Measurements from ENCODE around the gene ATP1B3. TPM values are rescaled to one million over a fixed set of nuclear protein-coding genes. Genes with fewer than 3 reads are reported as not detected.
"Not testable (repeated sequence)": the region's sequence is repeated elsewhere in the genome, so short reads cannot be mapped to it uniquely, and the experiment has no call there.

The ATP1B3 gene
- total RNA-seq, 1 experiment from 2014 or later, result 119 TPM

DNA sequence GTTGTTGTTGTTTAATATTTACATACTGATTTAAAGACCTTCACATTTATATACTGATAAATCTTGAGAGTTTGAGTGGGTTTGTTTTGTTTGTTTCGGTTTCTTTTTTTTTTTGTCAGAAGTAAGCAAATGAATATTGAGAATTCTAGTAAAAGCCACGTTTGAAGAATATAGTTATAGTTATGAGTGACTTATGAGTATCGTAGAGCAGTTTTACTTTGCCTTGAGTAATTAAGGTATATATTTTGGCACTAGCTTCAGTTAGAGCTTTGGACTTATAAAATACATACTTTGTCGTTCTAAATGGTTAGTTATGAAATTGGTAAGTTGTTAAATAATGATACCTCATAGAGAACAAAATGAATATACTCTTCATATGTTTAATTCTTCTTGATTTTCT, 27.8 kb downstream of the ATP1B3 start:
- DNase-seq (ENCODE audit: low read depth), result no peak

DNA sequence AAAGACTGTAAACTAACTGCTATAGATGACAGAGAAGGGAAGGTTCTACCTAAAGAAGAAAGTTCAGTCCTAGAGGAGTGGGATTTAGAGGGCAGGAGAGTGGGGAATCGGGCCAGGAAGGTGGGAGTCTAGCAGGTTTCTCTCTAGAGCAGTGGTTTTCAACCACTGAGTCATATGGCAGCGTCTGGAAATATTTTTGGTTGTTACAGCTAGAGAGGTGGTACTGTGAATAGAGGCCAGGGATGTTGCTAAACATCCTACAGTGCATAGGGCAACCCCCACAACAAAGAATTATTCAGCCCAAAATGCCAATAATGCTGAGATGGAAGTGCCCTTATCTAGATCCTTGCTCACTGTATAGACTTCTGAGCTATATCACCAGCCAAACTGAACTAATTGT, 28.7 kb downstream of the ATP1B3 start:
- no peak for DNase-seq (ENCODE audit: low read depth)

DNA sequence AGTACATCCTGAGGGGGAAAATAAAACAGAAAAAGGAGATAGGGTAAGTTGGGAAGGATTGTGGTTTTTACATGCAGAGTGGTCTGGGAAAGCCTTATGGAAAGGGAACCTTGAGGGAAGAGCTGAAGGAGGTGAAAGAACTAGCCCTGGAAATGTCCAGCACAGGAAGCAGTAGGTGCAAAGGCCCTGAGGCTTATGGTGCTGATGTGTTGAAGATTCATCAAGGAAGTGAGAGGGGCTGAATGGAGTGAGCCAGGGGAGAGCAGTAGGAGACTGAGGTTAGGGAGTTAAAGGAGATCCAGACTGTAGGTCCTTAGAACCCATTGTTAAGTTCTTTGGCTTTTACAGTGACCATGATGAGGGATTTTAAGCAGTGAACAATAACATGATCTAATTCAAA, 33.0 kb downstream of the ATP1B3 start:
- no peak for DNase-seq (ENCODE audit: low read depth)

DNA sequence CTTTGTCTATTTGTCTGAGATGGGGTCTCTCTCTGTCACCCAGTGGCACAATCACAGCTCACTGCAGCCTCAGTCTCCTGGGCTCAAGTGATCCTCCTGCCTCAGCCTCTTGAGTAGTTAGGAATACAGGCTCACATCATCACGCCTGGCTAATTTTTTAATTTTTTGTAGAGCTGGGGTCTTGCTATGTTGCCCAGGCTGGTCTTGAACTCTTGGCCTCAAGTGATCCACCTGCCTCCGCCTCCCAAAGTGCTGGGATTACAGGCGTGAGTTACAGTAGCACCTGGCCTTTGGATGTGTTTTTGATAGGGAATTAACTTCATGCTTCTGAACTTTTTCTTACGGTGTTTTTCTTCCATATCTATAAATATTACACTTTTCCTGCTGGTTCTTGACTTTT, 33.5 kb downstream of the ATP1B3 start:
- not testable (repeated sequence) for DNase-seq (ENCODE audit: low read depth)

DNA sequence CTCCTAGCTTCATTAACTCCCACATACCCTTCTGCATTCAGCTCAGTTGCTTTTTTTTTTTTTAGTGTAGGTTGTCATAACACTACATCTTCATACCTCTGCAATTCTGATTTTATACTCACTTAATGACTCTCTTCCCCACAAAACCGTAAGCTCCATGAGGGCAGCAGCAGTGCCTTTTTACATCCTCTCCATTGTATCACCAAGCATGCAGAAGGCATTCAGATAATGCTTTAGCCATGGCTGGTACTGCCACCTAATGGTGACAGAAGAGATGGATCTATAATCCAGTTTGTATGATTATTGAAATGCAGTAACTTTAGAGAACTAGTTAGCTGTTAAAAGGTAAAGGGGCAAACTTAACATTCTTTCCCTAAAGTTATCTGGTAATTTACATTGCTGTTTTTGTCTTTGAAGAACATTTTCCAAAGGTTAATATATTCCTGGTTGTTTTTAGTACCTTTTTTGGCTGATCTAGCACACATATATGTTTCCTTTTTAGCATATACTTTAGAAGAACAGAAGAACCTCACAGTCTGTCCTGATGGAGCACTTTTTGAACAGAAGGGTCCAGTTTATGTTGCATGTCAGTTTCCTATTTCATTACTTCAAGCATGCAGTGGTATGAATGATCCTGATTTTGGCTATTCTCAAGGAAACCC, 36.8 kb downstream of the ATP1B3 start:
- peak; percentile 64 for DNase-seq (ENCODE audit: low read depth)

DNA sequence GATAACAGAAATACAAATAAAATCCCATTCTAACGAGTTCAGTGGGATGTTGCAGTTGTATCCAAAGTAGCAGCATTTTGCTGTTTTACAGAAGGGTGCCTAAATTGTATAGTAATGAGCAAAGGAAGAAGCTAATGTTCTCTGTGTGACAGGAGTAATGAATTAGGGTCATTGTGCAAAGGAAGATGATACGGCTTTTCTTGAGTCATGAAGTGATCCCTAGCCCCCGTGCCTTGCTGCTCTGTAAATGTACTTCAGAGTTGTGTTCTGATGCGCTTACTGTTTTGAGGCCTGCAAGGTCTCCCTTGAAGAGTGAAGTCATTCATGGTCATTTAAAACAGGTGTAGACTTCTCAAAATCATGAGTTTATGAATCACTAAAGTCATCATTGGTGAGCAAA, 37.9 kb downstream of the ATP1B3 start:
- no peak for DNase-seq (ENCODE audit: low read depth)

DNA sequence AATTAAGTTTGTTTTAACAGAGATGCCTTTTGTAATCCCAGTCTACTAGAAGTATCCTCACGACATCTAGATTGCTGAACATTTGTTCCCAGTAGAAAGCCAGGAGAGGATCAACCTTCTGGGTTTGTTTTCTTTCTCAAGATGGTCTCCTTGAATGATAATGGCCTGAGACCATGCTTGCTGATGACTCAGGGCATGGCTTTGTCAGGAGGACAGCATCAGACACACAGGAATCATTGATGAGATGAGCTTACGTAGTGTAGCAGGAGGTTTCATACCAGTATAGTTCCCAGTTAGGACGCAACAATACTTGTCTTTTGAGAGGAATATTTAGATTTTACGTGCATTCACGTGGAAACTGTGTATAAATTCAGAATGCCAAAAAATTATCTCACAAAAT, 38.6 kb downstream of the ATP1B3 start:
- DNase-seq (ENCODE audit: low read depth), result no peak

DNA sequence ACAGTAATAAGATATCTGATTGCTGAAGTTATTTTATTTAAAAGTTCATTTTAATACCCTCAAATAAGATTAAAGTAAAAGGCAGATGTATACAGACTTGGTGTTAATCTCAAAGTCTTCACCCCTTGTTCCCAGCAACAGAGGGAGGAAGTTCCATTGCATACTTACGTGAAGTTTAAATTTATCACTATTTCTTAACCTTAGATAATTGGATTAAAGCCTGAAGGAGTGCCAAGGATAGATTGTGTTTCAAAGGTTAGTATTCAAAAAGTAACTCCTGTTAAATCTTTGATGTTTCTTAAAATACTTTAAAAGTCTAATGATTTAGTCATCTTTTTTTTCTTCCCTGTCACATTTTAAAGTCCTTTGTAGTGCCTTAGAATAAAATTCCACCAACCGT, 39.3 kb downstream of the ATP1B3 start:
- DNase-seq (ENCODE audit: low read depth), result no peak

DNA sequence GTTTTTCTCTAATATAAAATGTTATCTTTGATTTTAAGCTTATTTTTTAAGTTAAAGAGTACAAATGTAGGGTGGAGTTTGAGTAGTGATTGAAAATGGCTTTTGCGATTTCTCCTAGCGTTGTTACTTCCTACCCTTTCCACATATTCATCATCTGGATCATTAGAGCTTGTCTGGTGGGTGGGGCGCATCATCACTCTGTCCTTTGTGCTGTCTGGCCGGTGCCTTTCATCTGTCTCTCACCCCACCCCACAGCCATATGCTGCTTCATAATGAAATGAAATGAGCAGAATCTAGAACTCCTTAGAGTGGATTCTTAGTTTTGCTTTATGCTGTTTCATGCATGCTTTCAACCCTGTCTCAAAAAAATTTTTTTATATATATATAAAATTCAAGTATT, 44.3 kb downstream of the ATP1B3 start:
- DNase-seq (ENCODE audit: low read depth), result no peak

DNA sequence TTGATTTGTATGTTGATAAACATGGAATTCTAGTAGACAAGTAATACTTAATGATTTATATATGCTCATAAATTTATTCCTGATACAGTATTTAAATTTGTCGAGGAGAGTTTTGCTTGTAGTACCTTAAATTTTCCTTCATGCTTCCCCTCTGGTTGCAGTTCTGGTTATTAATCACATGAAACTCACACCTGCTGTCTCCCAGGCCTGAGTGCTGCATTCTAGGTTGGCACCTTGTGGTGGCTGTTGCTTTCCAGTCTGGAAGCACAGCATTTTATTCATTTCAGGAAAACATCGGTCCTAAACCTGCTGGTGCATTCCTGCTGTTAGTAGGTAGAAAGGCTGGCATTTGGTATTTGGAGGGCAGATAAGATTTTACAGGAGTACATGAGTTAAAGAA, 44.9 kb downstream of the ATP1B3 start:
- DNase-seq (ENCODE audit: low read depth), result no peak

DNA sequence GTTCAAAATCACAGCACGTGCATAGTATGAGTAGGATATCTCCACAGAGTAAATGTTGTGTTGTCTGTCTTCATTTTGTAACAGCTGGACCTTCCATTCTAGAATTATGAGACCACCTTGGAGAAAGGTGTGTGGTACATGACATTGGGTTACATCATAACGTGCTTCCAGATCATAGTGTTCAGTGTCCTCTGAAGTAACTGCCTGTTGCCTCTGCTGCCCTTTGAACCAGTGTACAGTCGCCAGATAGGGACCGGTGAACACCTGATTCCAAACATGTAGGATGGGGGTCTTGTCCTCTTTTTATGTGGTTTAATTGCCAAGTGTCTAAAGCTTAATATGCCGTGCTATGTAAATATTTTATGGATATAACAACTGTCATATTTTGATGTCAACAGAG, 49.2 kb downstream of the ATP1B3 start:
- not testable (repeated sequence) for DNase-seq (ENCODE audit: low read depth)

DNA sequence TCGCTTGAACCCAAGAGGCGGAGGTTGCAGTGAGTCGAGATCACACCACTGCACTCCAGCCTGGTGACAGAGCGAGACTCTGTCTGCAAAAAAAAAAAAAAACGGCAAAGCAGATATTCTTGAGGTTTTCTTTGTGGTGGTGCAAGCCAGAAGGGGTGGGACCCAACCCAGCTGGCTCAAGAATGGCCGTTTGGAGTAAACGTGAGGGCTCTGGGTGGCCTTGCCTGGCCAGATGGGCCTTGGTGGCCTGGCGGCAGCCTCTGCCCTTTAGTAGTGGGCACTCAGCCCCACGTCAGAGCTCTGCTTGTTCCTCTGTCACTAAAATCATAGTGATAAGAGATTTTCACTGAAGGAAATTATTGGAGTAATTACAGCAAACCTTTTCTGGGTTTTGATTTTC, 50.5 kb downstream of the ATP1B3 start:
- no peak for DNase-seq (ENCODE audit: low read depth)

DNA sequence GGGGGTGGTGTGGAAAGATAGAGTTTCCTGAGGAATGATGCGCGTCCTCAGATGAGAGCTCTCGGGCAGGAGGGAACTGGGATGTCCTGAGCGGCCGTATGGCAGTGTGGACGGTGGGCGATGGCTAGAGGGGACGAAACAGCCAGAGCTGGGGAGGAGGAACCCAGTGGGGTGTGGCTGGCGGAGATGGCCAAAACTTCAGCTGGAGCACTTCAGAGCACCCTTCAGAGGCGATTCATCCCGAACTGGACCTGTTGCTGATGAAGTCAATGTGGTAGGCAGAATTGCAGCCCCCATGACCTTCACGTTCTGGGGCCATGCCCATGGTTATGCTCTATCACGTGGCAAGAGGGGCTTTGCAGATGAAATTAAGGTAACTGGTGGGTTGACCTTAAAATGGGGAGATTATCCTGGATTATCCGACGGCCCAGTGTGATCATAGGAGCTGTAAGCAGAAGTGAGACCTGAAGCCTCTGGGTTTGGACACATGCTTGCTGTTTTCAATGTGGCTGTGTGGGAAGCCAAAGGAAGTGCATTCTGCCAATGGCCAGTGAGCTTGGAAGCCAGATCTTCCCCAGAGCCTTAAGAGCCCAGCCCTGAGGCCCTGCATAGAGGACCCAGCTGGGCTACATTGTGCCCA, 52.3 kb downstream of the ATP1B3 start:
- no peak for DNase-seq (ENCODE audit: low read depth)

DNA sequence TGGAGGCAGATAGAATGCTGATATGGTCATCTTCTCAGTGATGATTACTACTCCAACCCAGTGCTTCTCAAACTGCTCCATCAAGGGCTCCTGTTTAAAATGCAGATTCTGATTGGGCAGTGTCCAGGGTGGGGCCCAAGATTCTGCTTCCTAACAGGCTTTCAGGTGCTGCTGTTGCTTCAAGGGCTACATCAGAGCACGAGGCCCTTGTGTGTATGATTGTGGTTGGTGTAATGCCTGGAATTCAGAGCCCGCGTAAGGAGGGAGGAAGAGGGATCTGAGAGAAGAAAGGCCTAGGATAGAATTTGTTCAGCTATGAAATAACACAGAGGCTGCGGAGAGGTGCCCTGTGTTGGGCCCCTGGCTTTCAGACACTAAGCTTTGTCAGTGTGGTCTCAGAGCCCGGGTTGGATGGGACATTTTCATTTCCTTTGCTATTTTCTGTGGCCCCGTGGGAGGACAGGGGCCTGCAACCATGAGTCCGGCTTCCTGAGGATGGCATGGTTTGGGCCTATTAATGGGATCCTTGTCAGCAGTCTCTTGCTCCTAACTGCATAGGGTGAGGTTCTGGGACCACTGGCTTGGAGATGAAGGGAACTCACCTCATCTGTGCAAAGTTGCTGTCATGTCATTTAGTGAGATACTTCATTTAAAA, 53.0 kb downstream of the ATP1B3 start:
- DNase-seq (ENCODE audit: low read depth), result no peak

DNA sequence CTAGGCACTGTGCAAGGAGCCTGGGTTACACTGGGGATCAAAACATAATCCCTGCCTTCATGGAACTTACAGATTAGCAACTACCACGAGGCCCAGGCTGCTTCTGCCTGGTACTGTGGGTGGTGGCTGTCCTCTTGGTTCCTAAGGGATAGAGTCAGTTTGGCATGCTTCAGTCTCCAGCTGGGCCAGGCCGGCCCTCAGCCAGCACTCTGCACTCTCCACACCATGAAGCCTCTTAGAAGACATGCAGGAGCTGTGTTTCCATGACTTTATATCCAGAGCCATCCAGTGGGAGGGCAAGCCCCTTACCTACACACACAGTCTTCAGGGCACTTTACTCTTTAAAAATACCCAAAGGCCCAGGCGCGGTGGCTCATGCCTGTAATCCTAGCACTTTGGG, 54.4 kb downstream of the ATP1B3 start:
- no peak for DNase-seq (ENCODE audit: low read depth)

DNA sequence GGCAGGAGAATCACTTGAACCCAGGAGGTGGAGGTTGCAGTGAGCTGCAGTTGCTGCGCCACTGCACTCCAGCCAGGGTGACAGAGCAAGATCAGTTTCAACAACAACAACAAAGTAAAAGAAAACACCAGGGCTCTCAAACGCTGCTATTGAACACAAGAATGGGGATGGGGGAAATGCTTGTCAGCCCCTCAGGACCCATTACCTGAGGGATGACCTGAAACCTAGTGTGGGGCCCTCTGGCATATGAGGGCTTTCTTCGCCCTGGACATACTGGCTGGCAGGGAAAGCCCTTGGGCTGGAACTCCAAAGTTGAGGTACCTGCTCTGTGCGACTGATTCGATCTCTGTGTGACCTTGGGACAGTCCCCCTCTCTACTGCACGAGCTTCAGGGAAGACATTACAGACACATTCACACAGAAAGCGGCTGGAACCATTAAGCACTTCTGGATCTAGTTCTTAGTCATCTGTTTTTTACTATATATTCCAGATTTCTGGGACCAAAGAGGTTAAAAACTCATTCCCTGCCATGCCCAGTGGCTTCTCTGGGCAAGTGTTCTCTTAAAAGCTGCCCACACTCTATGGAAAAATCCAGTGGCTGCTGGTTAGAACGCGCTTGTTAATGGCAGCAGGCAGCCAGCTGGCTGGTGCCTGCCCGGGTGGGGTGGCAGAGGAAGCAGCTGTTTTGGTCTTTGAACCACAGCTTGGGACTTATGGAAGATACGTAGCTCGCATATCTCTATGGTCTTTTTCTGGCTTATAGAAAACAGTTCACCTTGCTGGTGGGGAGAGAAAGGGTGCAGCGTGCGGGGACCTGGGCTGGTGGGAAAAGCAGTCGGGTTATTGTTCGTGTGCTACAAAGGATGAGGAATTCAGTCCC, 57.2 kb downstream of the ATP1B3 start:
- DNase-seq (ENCODE audit: low read depth), result no peak

DNA sequence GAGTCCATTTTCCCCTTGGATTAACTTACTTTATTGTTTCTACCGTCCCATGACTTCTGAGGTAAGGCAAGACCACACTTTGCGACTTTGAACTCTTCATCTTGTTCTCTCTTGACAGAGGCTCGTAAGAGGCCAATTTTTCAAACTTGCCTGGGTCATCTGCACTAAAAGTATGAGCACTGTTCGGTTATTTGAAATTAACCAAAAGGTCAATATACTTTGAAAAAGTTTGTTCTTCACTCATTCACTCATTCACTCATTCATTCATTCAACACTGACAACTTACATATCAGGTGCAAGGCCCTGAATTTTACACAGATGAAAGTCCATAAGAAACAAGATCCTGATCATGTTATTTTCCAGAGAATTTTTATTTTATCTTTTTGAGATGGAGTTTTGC, 57.9 kb downstream of the ATP1B3 start:
- no peak for DNase-seq (ENCODE audit: low read depth)

DNA sequence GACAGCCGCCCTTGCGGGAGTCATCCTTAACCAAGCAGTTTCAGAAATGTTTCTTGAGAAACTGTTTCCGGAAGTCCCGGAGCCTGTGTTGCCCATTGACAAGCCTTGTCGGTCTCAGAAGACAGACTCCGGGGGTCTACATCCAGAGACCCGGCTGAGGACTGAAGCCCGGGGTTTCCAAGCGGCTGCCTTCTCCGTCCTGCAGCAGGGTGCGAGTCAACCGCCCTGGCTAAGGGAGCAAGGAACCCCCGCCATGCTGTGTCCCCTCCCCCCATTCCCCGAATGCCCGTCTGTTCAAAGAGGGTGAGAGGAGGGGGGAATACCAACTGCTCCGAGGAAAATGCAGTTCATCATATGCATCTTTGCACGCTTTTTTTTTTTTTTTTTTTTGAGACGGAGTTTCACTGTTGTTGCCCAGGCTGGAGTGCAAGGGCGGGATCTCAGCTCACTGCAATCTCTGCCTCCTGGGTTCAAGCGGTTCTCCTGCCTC, 61.6 kb downstream of the ATP1B3 start:
- no peak for DNase-seq (ENCODE audit: low read depth)

DNA sequence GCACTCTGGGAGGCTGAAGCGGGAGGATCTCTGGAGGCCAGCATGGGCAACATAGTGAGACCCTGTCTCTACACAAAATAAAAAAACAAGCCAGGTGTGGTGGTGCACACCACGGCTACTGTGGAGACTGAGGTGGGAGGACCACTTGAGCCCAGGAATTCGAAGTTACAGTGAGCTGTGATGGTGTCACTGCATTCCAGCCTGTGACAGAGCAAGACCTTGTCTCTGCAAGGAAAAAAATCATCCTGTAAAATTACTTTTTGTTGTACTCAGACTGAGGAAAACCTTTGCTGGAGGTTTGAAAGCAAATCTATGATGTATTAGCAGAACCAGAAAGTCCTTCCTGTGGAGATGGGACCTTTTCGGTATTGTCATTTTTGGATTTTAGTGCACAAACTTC, 63.3 kb downstream of the ATP1B3 start:
- no peak for DNase-seq (ENCODE audit: low read depth)

DNA sequence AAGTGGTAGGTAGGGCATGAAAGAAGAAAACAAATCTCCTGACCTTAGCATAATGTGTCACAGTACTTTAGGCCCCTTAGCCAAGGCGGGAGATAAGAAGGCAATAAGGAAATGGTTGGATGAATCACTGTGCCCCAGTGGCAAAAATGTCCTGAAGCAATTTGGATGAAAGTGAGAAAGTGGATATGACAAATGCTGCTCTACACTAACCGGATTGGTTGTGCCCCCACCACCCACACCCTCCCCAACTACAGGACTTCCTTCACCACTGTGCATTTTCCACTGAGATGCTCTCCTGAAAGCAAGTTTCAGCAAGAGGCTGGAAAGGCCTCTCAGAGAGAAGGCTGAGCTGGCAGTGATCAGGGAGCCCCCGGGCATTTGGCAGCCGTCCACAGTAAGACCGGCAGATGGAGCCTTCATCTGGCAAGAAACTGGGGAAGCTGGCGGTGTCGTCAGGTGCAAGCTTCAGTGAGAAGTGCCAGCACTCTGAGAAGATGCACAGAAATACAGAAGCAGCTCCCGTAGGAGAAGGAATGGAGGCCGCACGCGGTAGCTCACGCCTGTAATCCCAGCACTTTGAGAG, 63.8 kb downstream of the ATP1B3 start:
- peak; percentile 99 for DNase-seq (ENCODE audit: low read depth)

DNA sequence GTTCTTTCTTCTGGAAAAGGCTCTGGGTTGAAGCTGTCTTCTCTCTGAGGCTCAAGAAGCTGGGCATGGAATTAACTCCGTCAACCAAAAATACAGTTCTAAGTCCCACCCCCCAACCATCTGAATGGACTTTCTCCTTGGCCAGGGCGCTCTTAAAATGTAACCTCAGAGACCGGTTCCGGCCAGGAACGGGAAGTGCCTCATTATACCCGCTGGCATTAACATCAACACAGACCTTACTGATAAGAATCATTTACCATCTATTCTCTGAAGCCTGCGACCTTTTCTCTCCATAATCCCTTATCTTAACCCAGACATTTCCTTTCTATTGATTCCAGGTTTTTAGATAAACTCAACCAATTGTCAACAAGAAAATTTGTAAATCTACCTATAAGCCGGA, 64.7 kb downstream of the ATP1B3 start:
- no peak for DNase-seq (ENCODE audit: low read depth)

Data from HT1080 (cell line).